Astrocyte (in vitro differentiated cells and primary cell): Measurements from ENCODE around the gene KCND2.

ENCODE experiments used
- EZH2 ChIP-seq: IDR thresholded peaks from 2 replicates; pipeline ENCODE4 v1.6.1; 2012; ENCODE audit warnings: mild to moderate bottlenecking, low read length, inconsistent platforms; ENCODE audit not compliant: insufficient read depth
- TF ChIP-seq, protein P1 (sequence below): IDR thresholded peaks from 2 replicates; pipeline ENCODE4 v1.5.1; 2011; ENCODE audit warnings: low read depth, mild to moderate bottlenecking, inconsistent platforms, low read length, moderate library complexity; ENCODE audit not compliant: insufficient read depth

DNA sequence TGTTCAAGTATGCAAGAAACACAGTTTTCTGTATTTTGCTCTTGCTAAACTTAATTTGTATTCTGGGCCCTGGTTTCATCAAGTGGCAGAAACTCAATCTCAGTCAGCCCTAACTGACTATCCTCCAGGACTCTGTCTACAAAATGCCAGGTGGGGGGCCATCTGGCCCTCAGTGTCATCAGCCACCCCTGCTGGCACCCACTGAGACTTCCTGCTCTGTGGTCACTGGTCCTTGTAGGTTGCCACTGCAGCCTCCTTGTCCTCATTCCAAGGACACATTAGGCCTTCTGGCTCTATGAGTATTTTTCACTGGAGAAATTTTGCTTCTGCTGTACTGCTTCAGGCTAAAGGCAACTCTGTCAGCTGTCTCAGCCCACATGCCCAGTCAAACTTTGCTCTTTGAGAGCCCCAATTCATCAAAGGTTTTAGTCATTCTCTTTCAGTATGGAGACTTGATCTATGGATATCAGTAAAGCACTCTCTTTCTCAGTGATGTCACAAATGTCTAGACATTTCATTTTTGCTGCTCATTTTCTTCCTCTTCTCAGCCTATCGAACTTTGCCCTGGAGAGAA lies 163.6 kb downstream of the KCND2 start:
- TF ChIP-seq, protein P1, sequence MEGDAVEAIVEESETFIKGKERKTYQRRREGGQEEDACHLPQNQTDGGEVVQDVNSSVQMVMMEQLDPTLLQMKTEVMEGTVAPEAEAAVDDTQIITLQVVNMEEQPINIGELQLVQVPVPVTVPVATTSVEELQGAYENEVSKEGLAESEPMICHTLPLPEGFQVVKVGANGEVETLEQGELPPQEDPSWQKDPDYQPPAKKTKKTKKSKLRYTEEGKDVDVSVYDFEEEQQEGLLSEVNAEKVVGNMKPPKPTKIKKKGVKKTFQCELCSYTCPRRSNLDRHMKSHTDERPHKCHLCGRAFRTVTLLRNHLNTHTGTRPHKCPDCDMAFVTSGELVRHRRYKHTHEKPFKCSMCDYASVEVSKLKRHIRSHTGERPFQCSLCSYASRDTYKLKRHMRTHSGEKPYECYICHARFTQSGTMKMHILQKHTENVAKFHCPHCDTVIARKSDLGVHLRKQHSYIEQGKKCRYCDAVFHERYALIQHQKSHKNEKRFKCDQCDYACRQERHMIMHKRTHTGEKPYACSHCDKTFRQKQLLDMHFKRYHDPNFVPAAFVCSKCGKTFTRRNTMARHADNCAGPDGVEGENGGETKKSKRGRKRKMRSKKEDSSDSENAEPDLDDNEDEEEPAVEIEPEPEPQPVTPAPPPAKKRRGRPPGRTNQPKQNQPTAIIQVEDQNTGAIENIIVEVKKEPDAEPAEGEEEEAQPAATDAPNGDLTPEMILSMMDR: no peak
- no peak for TF ChIP-seq EZH2
